Activated T-cell treated with anti-CD3 and anti-CD28 coated beads, Interleukin-2, amount 50 U/mL, for 72 hours (primary cell): ENCODE results near the gene TRIM72. TPM values are rescaled to one million over a fixed set of nuclear protein-coding genes. Genes with fewer than 3 reads are reported as not detected.
"Not testable (repeated sequence)": the region's sequence is repeated elsewhere in the genome, so short reads cannot be mapped to it uniquely, and the experiment has no call there.

Source experiments
- ATAC-seq, 2 donors: fragments of 150-1000 bp; cut with Tn5 transposase; replicated peaks in 1 of 2; 2 replicates each; pipeline ENCODE4 v1.10.0; 2021; ENCODE audit warnings: moderate library complexity in 2 of 2, mild to moderate bottlenecking in 1 of 2
- DNase-seq, 2 donors: peaks; one replicate each; pipeline ENCODE4 v3.0.0; 2021 to 2022; ENCODE audit warnings: mixed read lengths in 1 of 2
- H3K27ac Mint-ChIP-seq: one replicate; pipeline ENCODE4 v1.8.0; 2022; ENCODE audit warnings: mild to moderate bottlenecking, moderate library complexity, mixed read lengths
- H3K27me3 Mint-ChIP-seq: one replicate; pipeline ENCODE4 v1.8.0; 2022; ENCODE audit warnings: low read depth, mixed read lengths
- H3K36me3 Mint-ChIP-seq, 2 donors: one replicate each; pipeline ENCODE4 v1.8.0; 2022; ENCODE audit warnings: mixed read lengths in 2 of 2, mild to moderate bottlenecking in 1 of 2; ENCODE audit not compliant: insufficient read depth in 2 of 2
- H3K4me1 Mint-ChIP-seq: one replicate; pipeline ENCODE4 v1.8.0; 2022; ENCODE audit warnings: low read depth, mixed read lengths
- H3K4me3 Mint-ChIP-seq, 2 donors: one replicate each; pipeline ENCODE4 v1.8.0; 2022; ENCODE audit warnings: mild to moderate bottlenecking in 2 of 2, mixed read lengths in 2 of 2, moderate library complexity in 2 of 2
- H3K9me3 Mint-ChIP-seq, 2 donors: one replicate each; pipeline ENCODE4 v1.8.0; 2022; ENCODE audit warnings: mixed read lengths in 2 of 2
- total RNA-seq, 2 donors: library from RNA; stranded (reverse); gene quantifications; one replicate each; pipeline ENCODE4 v1.2.3, GENCODE V29; 2022

TRIM72 gene
- total RNA-seq, 2 donors from 2014 or later: 0.05 TPM; not detected in 1

GRCh38 chr16:31274831-31275816, 61.2 kb downstream of the TRIM72 start:
- ATAC-seq (no peak), DNase-seq (no peak)
- H3K27ac Mint-ChIP-seq: no peak overlapping the region
- no peaks in the 10 kb centered on the region for H3K9me3 Mint-ChIP-seq
- no peaks in the 10 kb centered on the region for H3K4me1 Mint-ChIP-seq
- H3K27me3 Mint-ChIP-seq: no peaks in the 10 kb centered on the region
- H3K4me3 Mint-ChIP-seq: no peak overlapping the region
- no peaks in the 10 kb centered on the region for H3K36me3 Mint-ChIP-seq

- Mint-ChIP-seq H3K36me3 (no peaks in the 10 kb centered on the region), H3K9me3 (no peaks in the 10 kb centered on the region), H3K27ac (no peak overlapping the region), H3K27me3 (no peaks in the 10 kb centered on the region), H3K4me1 (no peaks in the 10 kb centered on the region), H3K4me3 (no peak overlapping the region)
- ATAC-seq: no peak
- no peak for DNase-seq
Measured at GRCh38 chr16:31276600-31276999, 62.7 kb downstream of the TRIM72 start.

GRCh38 chr16:31277659-31278260, 63.8 kb downstream of the TRIM72 start:
- ATAC-seq (no peak), DNase-seq (no peak)
- Mint-ChIP-seq H3K4me1 (no peaks in the 10 kb centered on the region), H3K27ac (no peak overlapping the region), H3K9me3 (no peaks in the 10 kb centered on the region), H3K4me3 (no peak overlapping the region), H3K36me3 (no peaks in the 10 kb centered on the region), H3K27me3 (no peaks in the 10 kb centered on the region)

- ATAC-seq, DNase-seq, H3K27ac Mint-ChIP-seq, H3K4me1 Mint-ChIP-seq, H3K36me3 Mint-ChIP-seq, H3K9me3 Mint-ChIP-seq, H3K4me3 Mint-ChIP-seq, H3K27me3 Mint-ChIP-seq: not testable (repeated sequence)
Measured at GRCh38 chr16:31278853-31279252, 64.9 kb downstream of the TRIM72 start.

Other genes with a start within 250 kb of the TRIM72 start
- gene HSD3B7, start 228.9 kb upstream of the TRIM72 start, total RNA-seq: 1 to 10 TPM; 2.4 to 4.7 TPM
- gene STX1B, start 203.5 kb upstream of the TRIM72 start, total RNA-seq: 1 to 10 TPM; 2.2 to 6.1 TPM
- 10 to 100 TPM; 51.8 to 54.7 TPM for gene STX4, start 180.6 kb upstream of the TRIM72 start, total RNA-seq
- 1 to 10 TPM; 6.9 to 7.8 TPM for gene ZNF668, start 139.9 kb upstream of the TRIM72 start, total RNA-seq
- 10 to 100 TPM; 23.0 to 24.1 TPM for gene ZNF646, start 139.7 kb upstream of the TRIM72 start, total RNA-seq
- gene PRSS53, start 125.2 kb upstream of the TRIM72 start, total RNA-seq: 1 to 10 TPM; 6.2 to 7.7 TPM
- gene VKORC1, start 119.3 kb upstream of the TRIM72 start, total RNA-seq: 10 to 100 TPM; 52.2 to 55.6 TPM
- gene BCKDK, start 105.7 kb upstream of the TRIM72 start, total RNA-seq: 10 to 100 TPM; 21.6 to 24.5 TPM
- gene KAT8, start 96.5 kb upstream of the TRIM72 start, total RNA-seq: 10 to 100 TPM; 50.8 to 55.5 TPM
- not detected for gene PRSS8, start 78.4 kb upstream of the TRIM72 start, total RNA-seq
- gene PRSS36, start 64.1 kb upstream of the TRIM72 start, total RNA-seq: under 1 TPM; 0.19 TPM
- gene FUS, start 34.0 kb upstream of the TRIM72 start, total RNA-seq: 100 to 1,000 TPM; 411 to 528 TPM
- gene PYCARD, start 11.4 kb upstream of the TRIM72 start, total RNA-seq: 10 to 100 TPM in 1 of 2 donors, 1 to 10 TPM in 1; 7.4 to 13.6 TPM
- gene PYDC1, start 3.0 kb downstream of the TRIM72 start, total RNA-seq: not detected
- 1 to 10 TPM; 1.8 to 3.7 TPM for gene ITGAM, start 45.9 kb downstream of the TRIM72 start, total RNA-seq
- 100 to 1,000 TPM in 1 of 2 donors, 10 to 100 TPM in 1; 79.3 to 146 TPM for gene ITGAX, start 141.1 kb downstream of the TRIM72 start, total RNA-seq
- gene ITGAD, start 179.2 kb downstream of the TRIM72 start, total RNA-seq: under 1 TPM; 0.05 to 0.14 TPM
- gene COX6A2, start 214.2 kb downstream of the TRIM72 start, total RNA-seq: not detected
- gene ZNF843, start 228.7 kb downstream of the TRIM72 start, total RNA-seq: under 1 TPM; 0.38 to 0.53 TPM
- gene ARMC5, start 245.4 kb downstream of the TRIM72 start, total RNA-seq: 10 to 100 TPM; 11.2 to 12.2 TPM